GM20000 (cell line): Measurements from ENCODE around the gene DUOX1.

Source experiments
- DNase-seq: peaks from one replicate; pipeline ENCODE4 v3.0.0; 2012; ENCODE audit warnings: low spot score
- CTCF ChIP-seq: IDR thresholded peaks from 2 replicates; pipeline ENCODE4 v1.5.1; 2012; ENCODE audit warnings: mild to moderate bottlenecking, control low read depth; ENCODE audit errors: extremely low read depth, missing control alignments

Gene DUOX1

GRCh38 chr15:45201869-45202268, 72.1 kb downstream of the DUOX1 start:
- TF ChIP-seq CTCF, result no peak
- DNase-seq, result no peak

- DNase-seq, result no peak
Observed at GRCh38 chr15:45203182-45203581, 73.4 kb downstream of the DUOX1 start.

GRCh38 chr15:45205192-45205591, 75.4 kb downstream of the DUOX1 start:
- DNase-seq, result peak; percentile 72
- peak; percentile 71 for TF ChIP-seq CTCF

More at GRCh38 chr15:45203182-45203581, 73.4 kb downstream of the DUOX1 start:
- no peak for TF ChIP-seq CTCF

- TF ChIP-seq CTCF, result no peak
- DNase-seq, result no peak
Observed at GRCh38 chr15:45212493-45212892, 82.7 kb downstream of the DUOX1 start.
